Endometrial microvascular endothelial cells (primary cell): ENCODE data around the gene CCR8. TPM values are rescaled to one million over a fixed set of nuclear protein-coding genes. Genes with fewer than 3 reads are reported as not detected.

ENCODE experiments used
- in situ Hi-C: cut with HindIII; loops from 2 replicates; pipeline ENCODE4 v1.10.0; 2017; ENCODE audit warnings: low sequenced_read_pairs, low pct_unique_long_range_greater_than_20kb; ENCODE audit errors: inconsistent ontology term
- total RNA-seq: library from RNA; depleted of rRNA; stranded (reverse); fragments of >200 nt; gene quantifications from one replicate; pipeline ENCODE4 v1.2.3, GENCODE V29; 2015; ENCODE audit errors: inconsistent ontology term

CCR8 gene
- total RNA-seq, 1 donor from 2014 or later: not detected

DNA sequence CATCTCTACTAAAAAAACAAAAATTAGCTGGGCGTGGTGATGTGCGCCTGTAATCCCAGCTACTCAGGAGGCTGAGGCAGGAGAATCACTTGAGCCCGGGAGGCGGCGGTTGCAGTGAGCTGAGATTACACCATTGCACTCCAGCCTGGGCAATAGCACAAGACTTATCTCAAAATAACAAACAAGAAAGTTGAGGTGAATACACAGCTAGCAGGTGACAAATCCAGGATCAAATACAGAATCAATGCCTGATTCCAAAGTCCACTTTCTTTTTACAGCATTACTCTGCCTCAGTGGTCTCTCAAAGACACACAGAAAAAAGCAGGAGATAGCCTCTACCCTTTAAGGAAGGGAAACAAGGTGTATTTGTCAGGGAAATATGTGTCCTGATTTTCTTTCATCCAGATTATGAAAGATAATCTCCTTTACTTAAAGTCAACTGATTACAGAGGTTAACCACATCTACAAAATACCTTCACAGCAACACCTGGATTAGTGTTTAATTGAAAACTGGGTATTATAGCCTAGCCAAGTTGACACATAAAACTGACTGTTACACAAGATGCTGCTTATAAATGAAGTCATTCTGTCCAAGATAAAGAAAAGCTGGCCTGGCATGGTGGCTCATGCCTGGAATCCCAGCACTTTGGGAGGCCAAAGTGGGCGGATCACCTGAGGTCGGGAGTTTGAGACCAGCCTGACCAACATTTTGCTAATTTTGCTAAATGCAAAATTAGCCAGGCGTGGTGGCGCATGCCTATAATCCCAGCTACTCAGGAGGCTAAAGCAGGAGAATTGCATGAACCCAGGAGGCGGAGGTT, 49.7 kb downstream of the CCR8 start:
- in situ Hi-C loops: no loop called here

DNA sequence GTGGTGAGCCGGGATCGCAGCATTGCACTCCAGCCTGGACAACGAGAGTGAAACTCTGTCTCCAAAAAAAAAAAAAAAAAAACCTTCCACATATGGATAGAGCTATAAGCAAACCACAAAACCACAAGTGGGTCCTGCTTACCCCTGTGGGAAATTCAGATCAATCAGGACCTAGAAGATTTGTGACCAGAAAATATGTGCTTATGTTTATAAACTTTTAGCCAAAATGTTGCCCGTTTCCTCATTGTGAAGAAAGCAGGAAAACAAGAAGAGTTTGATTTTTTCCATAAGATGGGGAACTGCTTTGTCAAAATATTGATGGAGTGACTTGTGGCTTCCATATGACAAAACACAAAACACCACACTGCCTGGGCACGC, 50.3 kb downstream of the CCR8 start:
- in situ Hi-C loops: no loop called here

DNA sequence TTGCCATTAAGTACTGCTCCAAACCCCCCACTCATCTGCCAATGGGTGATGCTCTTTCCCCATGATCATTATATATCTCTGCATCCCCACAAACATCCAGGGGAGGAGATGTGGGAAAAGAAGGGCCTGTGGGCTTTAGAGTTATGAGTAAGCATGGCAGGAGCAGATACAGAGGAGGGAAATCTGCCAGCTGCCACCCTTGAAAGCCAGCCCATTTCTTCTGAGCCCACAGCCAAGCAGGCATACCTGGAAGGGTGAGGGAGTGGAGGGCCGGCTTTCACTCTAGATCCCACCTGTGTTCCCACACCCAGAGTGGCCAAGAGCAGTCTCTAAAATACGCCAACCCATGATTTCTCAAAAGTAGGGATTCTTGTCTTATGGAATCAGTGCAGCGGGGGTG, 51.9 kb downstream of the CCR8 start:
- in situ Hi-C loops: no loop called here

Other genes starting within 250 kb of the CCR8 start
- gene GORASP1, start 222.1 kb upstream of the CCR8 start, total RNA-seq: 72.3 TPM
- gene TTC21A, start 222.0 kb upstream of the CCR8 start, total RNA-seq: 0.09 TPM
- gene CSRNP1, start 176.1 kb upstream of the CCR8 start, total RNA-seq: 23.3 TPM
- gene XIRP1, start 137.1 kb upstream of the CCR8 start, total RNA-seq: not detected
- gene CX3CR1, start 49.7 kb upstream of the CCR8 start, total RNA-seq: not detected
- 21.6 TPM for gene SLC25A38, start 53.7 kb downstream of the CCR8 start, total RNA-seq
- gene RPSA, start 77.0 kb downstream of the CCR8 start, total RNA-seq: 1,927 TPM
- gene MOBP, start 138.0 kb downstream of the CCR8 start, total RNA-seq: not detected